Upper lobe of left lung (tissue), 6 donors: Measurements from ENCODE around the gene PHLPP2. TPM values are rescaled to one million over a fixed set of nuclear protein-coding genes. Genes with fewer than 3 reads are reported as not detected.
A peak's percentile ranks its signal among the peaks of the same experiment; 100 is the strongest.

Experiments
- ATAC-seq, 2 donors: fragments of 200-7000 bp; cut with Tn5 transposase; one replicate each; pipeline ENCODE4 v1.9.1; 2022; ENCODE audit warnings: mild to moderate bottlenecking in 2 of 2, moderate library complexity in 2 of 2; ENCODE audit not compliant: low FRiP score in 2 of 2
- DNase-seq, 2 donors: peaks; one replicate each; pipeline ENCODE4 v3.0.0-alpha.2; 2019 to 2020
- H3K27ac ChIP-seq, 4 donors: fragments of 200-600 bp; sonication (generic); one replicate each; pipeline ENCODE4 v1.5.1; 2016 to 2019
- H3K27me3 ChIP-seq, 4 donors: fragments of 200-600 bp; sonication (generic); one replicate each; pipeline ENCODE4 v1.5.1; 2017 to 2019
- H3K36me3 ChIP-seq, 4 donors: fragments of 200-600 bp; sonication (generic); one replicate each; pipeline ENCODE4 v1.5.1; 2016 to 2019
- H3K4me1 ChIP-seq, 4 donors: fragments of 200-600 bp; sonication (generic); one replicate each; pipeline ENCODE4 v1.5.1; 2018 to 2019
- H3K4me3 ChIP-seq, 4 donors: fragments of 200-600 bp; sonication (generic); one replicate each; pipeline ENCODE4 v1.5.1; 2017 to 2019; ENCODE audit warnings: mild to moderate bottlenecking in 2 of 4, moderate library complexity in 1 of 4
- H3K9me3 ChIP-seq, 4 donors: fragments of 200-600 bp; sonication (generic); one replicate each; pipeline ENCODE4 v1.5.1; 2018 to 2019
- CTCF ChIP-seq, 6 experiments: fragments of 450-650 bp in 4 of 6; fragments of 200-600 bp in 2 of 6; sonication (generic) in 2 of 6; IDR thresholded peaks; one replicate each; pipeline ENCODE4 v1.5.1; 2016 to 2019; ENCODE audit warnings: antibody characterized with exemption in 6 of 6
- EP300 ChIP-seq, 4 donors: sonication (generic); formaldehyde crosslinking; IDR thresholded peaks; one replicate each; pipeline ENCODE4 v1.5.1; 2017; ENCODE audit warnings: antibody characterized with exemption in 4 of 4, control low read depth in 2 of 4
- POLR2A ChIP-seq, 4 donors: fragments of 450-650 bp; IDR thresholded peaks; one replicate each; pipeline ENCODE4 v1.5.1; 2016 to 2017; ENCODE audit warnings: antibody characterized with exemption in 4 of 4, mild to moderate bottlenecking in 2 of 4
- POLR2AphosphoS5 ChIP-seq, 2 donors: sonication (generic); formaldehyde crosslinking; IDR thresholded peaks; one replicate each; pipeline ENCODE4 v1.5.1; 2017; ENCODE audit warnings: antibody characterized with exemption in 2 of 2
- WGBS, 2 donors: methylation state at CpG; one replicate each; pipeline ENCODE4 v1.1.5; 2017 to 2018; 5-methylcytosine and 5-hydroxymethylcytosine counted together
- total RNA-seq, 6 donors: library from RNA; depleted of rRNA in 4 of 6; stranded (reverse); fragments of >200 nt in 4 of 6; gene quantifications; one replicate each; pipeline versions ENCODE4 v1.1.0 to v1.2.1, GENCODE V29; 2016 to 2021
- donor health status: DM: no; HTN: no; CAD: no; lungs with moderate emphysema.
- donor health status: DM: no; HTN: yes; CAD: no; lungs with severe emphysema.

PHLPP2 gene
- total RNA-seq, 6 donors from 2014 or later, result 4.2 to 12.6 (median 8.4) TPM

- Histone ChIP-seq H3K4me1 (peaks cover 12 to 25% (median 18%) of the 10 kb centered on the region in 4 donors), H3K27ac (no peak overlapping the region), H3K27me3 (peaks cover 0 to 17% (median 11%) of the 10 kb centered on the region in 4 donors), H3K36me3 (no peaks in the 10 kb centered on the region), H3K4me3 (no peak overlapping the region), H3K9me3 (no peaks in the 10 kb centered on the region)
- ATAC-seq (no peak), DNase-seq (no peak)
- WGBS, 2 donors, result 64 to 69% methylated on average over 11 of the region's 11 CpGs
- TF ChIP-seq POLR2A (IDR thresholded peaks at IDR 0.05), result no peak
- no peak for TF ChIP-seq POLR2AphosphoS5 (IDR thresholded peaks at IDR 0.05)
- no peak for TF ChIP-seq EP300 (IDR thresholded peaks at IDR 0.05)
- TF ChIP-seq CTCF (IDR thresholded peaks at IDR 0.05), result no peak
Observed at GRCh38 chr16:71629278-71630016, 95.1 kb downstream of the PHLPP2 start.

- Histone ChIP-seq H3K27me3 (peaks cover 0 to 17% (median 11%) of the 10 kb centered on the region in 4 donors), H3K9me3 (no peaks in the 10 kb centered on the region), H3K27ac (no peak overlapping the region), H3K4me3 (no peak overlapping the region), H3K36me3 (no peaks in the 10 kb centered on the region), H3K4me1 (peaks cover 12 to 25% (median 18%) of the 10 kb centered on the region in 4 donors)
- peak in 1 of 2 donors; percentile 5 for ATAC-seq
- TF ChIP-seq POLR2A (IDR thresholded peaks at IDR 0.05), result no peak
- no peak for TF ChIP-seq EP300 (IDR thresholded peaks at IDR 0.05)
- TF ChIP-seq CTCF (IDR thresholded peaks at IDR 0.05), result no peak
- no peak for TF ChIP-seq POLR2AphosphoS5 (IDR thresholded peaks at IDR 0.05)
- 25 to 33% methylated on average over 5 of the region's 5 CpGs for WGBS, 2 donors
- peak in 1 of 2 donors; percentile 28 for DNase-seq
Observed at GRCh38 chr16:71628810-71629209, 95.7 kb downstream of the PHLPP2 start.

GRCh38 chr16:71627731-71628181 is 96.7 kb downstream of the PHLPP2 start:
- 65 to 67% methylated on average over 6 to 7 of the region's 7 CpGs for WGBS, 2 donors
- ATAC-seq (no peak), DNase-seq (no peak)
- Histone ChIP-seq H3K36me3 (no peaks in the 10 kb centered on the region), H3K4me3 (no peak overlapping the region), H3K4me1 (peaks cover 12 to 25% (median 18%) of the 10 kb centered on the region in 4 donors), H3K27ac (no peak overlapping the region), H3K9me3 (no peaks in the 10 kb centered on the region), H3K27me3 (peaks cover 0 to 17% (median 11%) of the 10 kb centered on the region in 4 donors)
- TF ChIP-seq POLR2AphosphoS5 (IDR thresholded peaks at IDR 0.05) (no peak), CTCF (IDR thresholded peaks at IDR 0.05) (no peak), EP300 (IDR thresholded peaks at IDR 0.05) (no peak), POLR2A (IDR thresholded peaks at IDR 0.05) (no peak)

GRCh38 chr16:71626858-71627213 is 97.7 kb downstream of the PHLPP2 start:
- peak; percentile 61 to 73 for ATAC-seq
- peak; percentile 72 to 80 for DNase-seq

GRCh38 chr16:71626018-71626857 is 98.3 kb downstream of the PHLPP2 start, which contains the start of gene MARVELD3:
Gene MARVELD3 (plus strand): TSS chr16:71626184. CDS start chr16:71626230, 46 bp downstream.
- peak; percentile 58 to 60 for ATAC-seq
- H3K9me3 ChIP-seq, result no peaks in the 10 kb centered on the region
- H3K36me3 ChIP-seq, result no peaks in the 10 kb centered on the region
- WGBS, 2 donors, result 3 to 4% methylated on average over 15 to 65 of the region's 98 CpGs
- no peak for TF ChIP-seq POLR2A (IDR thresholded peaks at IDR 0.05)
- TF ChIP-seq POLR2AphosphoS5 (IDR thresholded peaks at IDR 0.05), result peak in 1 of 2 donors; percentile 39
- H3K27me3 ChIP-seq, result peaks cover 0 to 17% (median 11%) of the 10 kb centered on the region in 4 donors
- peak within 1 kb of the TSS; percentile 37 to 61 (median 46) for H3K27ac ChIP-seq
- peaks cover 12 to 25% (median 18%) of the 10 kb centered on the region in 4 donors for H3K4me1 ChIP-seq
- DNase-seq, result peak; percentile 86 to 97
- H3K4me3 ChIP-seq, result peak within 1 kb of the TSS; percentile 30 to 67 (median 58)

More at GRCh38 chr16:71626858-71627213, 97.7 kb downstream of the PHLPP2 start:
- 3 to 11% methylated on average over 6 to 9 of the region's 13 CpGs for WGBS, 2 donors
- Histone ChIP-seq H3K27me3 (peaks cover 0 to 17% (median 11%) of the 10 kb centered on the region in 4 donors), H3K27ac (peak overlapping the region in 3 of 4 donors; percentile 37 to 61 (median 46)), H3K36me3 (no peaks in the 10 kb centered on the region), H3K4me3 (peak overlapping the region; percentile 30 to 67 (median 58)), H3K9me3 (no peaks in the 10 kb centered on the region), H3K4me1 (peaks cover 12 to 25% (median 18%) of the 10 kb centered on the region in 4 donors)
- TF ChIP-seq POLR2AphosphoS5 (IDR thresholded peaks at IDR 0.05) (no peak), EP300 (IDR thresholded peaks at IDR 0.05) (no peak)
